H9 (cell line): ENCODE data around the gene VILL. TPM values are rescaled to one million over a fixed set of nuclear protein-coding genes. Genes with fewer than 3 reads are reported as not detected.

Experiments used
- DNase-seq: peaks from one replicate; pipeline ENCODE4 v3.0.0-alpha.2; 2017
- H2AFZ ChIP-seq: one replicate; pipeline ENCODE4 v1.6.1; 2013; ENCODE audit warnings: mild to moderate bottlenecking, low read length, control low read depth, moderate library complexity
- H2AK5ac ChIP-seq: 2 replicates; pipeline ENCODE4 v1.6.1; 2013; ENCODE audit warnings: low read length, control low read depth, mixed read lengths; ENCODE audit not compliant: insufficient read length
- H2BK120ac ChIP-seq: one replicate; pipeline ENCODE4 v1.6.1; 2013; ENCODE audit warnings: low read depth, mild to moderate bottlenecking, low read length, control low read depth, inconsistent platforms; ENCODE audit not compliant: poor library complexity, severe bottlenecking
- H2BK12ac ChIP-seq: 2 replicates; pipeline ENCODE4 v1.6.1; 2013; ENCODE audit warnings: low read length, control low read depth, mixed read lengths, low read depth; ENCODE audit not compliant: insufficient read length
- H2BK15ac ChIP-seq: 2 replicates; pipeline ENCODE4 v1.6.1; 2013; ENCODE audit warnings: low read depth, low read length, control low read depth
- H2BK20ac ChIP-seq: one replicate; pipeline ENCODE4 v1.6.1; 2013; ENCODE audit warnings: low read depth, mild to moderate bottlenecking, low read length, control low read depth, inconsistent platforms; ENCODE audit not compliant: poor library complexity, severe bottlenecking
- H2BK5ac ChIP-seq: 2 replicates; pipeline ENCODE4 v1.6.1; 2013; ENCODE audit warnings: low read length, control low read depth, mixed read lengths; ENCODE audit not compliant: insufficient read length
- H3K14ac ChIP-seq: 2 replicates; pipeline ENCODE4 v1.6.1; 2013; ENCODE audit warnings: low read length, control low read depth; ENCODE audit not compliant: insufficient read depth
- H3K18ac ChIP-seq: 2 replicates; pipeline ENCODE4 v1.6.1; 2013; ENCODE audit warnings: low read depth, mild to moderate bottlenecking, mixed read lengths, low read length, control low read depth; ENCODE audit not compliant: insufficient read length
- H3K23ac ChIP-seq: 2 replicates; pipeline ENCODE4 v1.6.1; 2013; ENCODE audit warnings: low read length, control low read depth, mixed read lengths, low read depth; ENCODE audit not compliant: insufficient read length
- H3K23me2 ChIP-seq: 2 replicates; pipeline ENCODE4 v1.6.1; 2013; ENCODE audit warnings: low read depth, mild to moderate bottlenecking, mixed read lengths, low read length, control low read depth; ENCODE audit not compliant: insufficient read length, poor library complexity, severe bottlenecking
- H3K27ac ChIP-seq: 2 replicates; pipeline ENCODE4 v1.5.1; 2013; ENCODE audit warnings: low read length, control low read depth, mixed read lengths, low read depth; ENCODE audit not compliant: insufficient read length
- H3K27me3 ChIP-seq: 2 replicates; pipeline ENCODE4 v1.6.1; 2013; ENCODE audit warnings: low read length, control low read depth, inconsistent platforms; ENCODE audit not compliant: insufficient read depth
- H3K4ac ChIP-seq: 2 replicates; pipeline ENCODE4 v1.6.1; 2013; ENCODE audit warnings: low read depth, mild to moderate bottlenecking, control low read depth, inconsistent platforms, low read length, moderate library complexity
- H3K4me1 ChIP-seq: 2 replicates; pipeline ENCODE4 v1.6.1; 2013; ENCODE audit warnings: low read length, control low read depth, inconsistent platforms; ENCODE audit not compliant: insufficient read depth
- H3K4me2 ChIP-seq: 2 replicates; pipeline ENCODE4 v1.6.1; 2013; ENCODE audit warnings: low read length, control low read depth, mixed read lengths; ENCODE audit not compliant: insufficient read length, insufficient read depth
- H3K56ac ChIP-seq: 2 replicates; pipeline ENCODE4 v1.6.1; 2013; ENCODE audit warnings: low read depth, mild to moderate bottlenecking, mixed read lengths, low read length, control low read depth; ENCODE audit not compliant: insufficient read length
- H3K79me1 ChIP-seq: 2 replicates; pipeline ENCODE4 v1.6.1; 2013; ENCODE audit warnings: low read depth, mild to moderate bottlenecking, moderate library complexity, low read length, control low read depth, inconsistent platforms; ENCODE audit not compliant: insufficient read depth, poor library complexity, severe bottlenecking
- H3K79me2 ChIP-seq: 2 replicates; pipeline ENCODE4 v1.6.1; 2013; ENCODE audit warnings: low read length, control low read depth, inconsistent platforms; ENCODE audit not compliant: insufficient read depth
- H3K9ac ChIP-seq: 2 replicates; pipeline ENCODE4 v1.6.1; 2013; ENCODE audit warnings: low read length, control low read depth, mixed read lengths; ENCODE audit not compliant: insufficient read length; ENCODE audit errors: extremely low read depth
- H3K9me3 ChIP-seq: one replicate; pipeline ENCODE4 v1.6.1; 2013; ENCODE audit warnings: low read depth, low read length, inconsistent platforms; ENCODE audit not compliant: control insufficient read depth
- H3T11ph ChIP-seq: one replicate; pipeline ENCODE4 v1.6.1; 2013; ENCODE audit warnings: mild to moderate bottlenecking, low read length, control low read depth, inconsistent platforms
- H4K20me1 ChIP-seq: one replicate; pipeline ENCODE4 v1.6.1; 2013; ENCODE audit not compliant: control insufficient read depth, insufficient read length, insufficient read depth
- H4K5ac ChIP-seq: 2 replicates; pipeline ENCODE4 v1.6.1; 2013; ENCODE audit warnings: low read depth, mild to moderate bottlenecking, mixed read lengths, low read length, control low read depth; ENCODE audit not compliant: insufficient read length
- H4K8ac ChIP-seq: replicated peaks from 2 replicates; pipeline ENCODE4 v1.6.1; 2013; ENCODE audit warnings: low read length, control low read depth, mixed read lengths, low read depth; ENCODE audit not compliant: insufficient read length
- H4K91ac ChIP-seq: 2 replicates; pipeline ENCODE4 v1.6.1; 2013; ENCODE audit warnings: low read depth, mild to moderate bottlenecking, moderate library complexity, mixed read lengths, low read length, control low read depth; ENCODE audit not compliant: insufficient read length
- H3K27ac Mint-ChIP-seq, 3 experiments: 2 replicates in 2 of 3; 3 replicates in 1 of 3; pipeline ENCODE4 v1.8.0; 2020 to 2021; ENCODE audit warnings: mixed read lengths in 3 of 3, mild to moderate bottlenecking in 1 of 3, moderate library complexity in 1 of 3
- H3K27me3 Mint-ChIP-seq: 2 replicates; pipeline ENCODE4 v1.8.0; 2021; ENCODE audit warnings: low read depth, mild to moderate bottlenecking, moderate library complexity, mixed read lengths
- H3K36me3 Mint-ChIP-seq, 3 experiments: 2 replicates in 2 of 3; 3 replicates in 1 of 3; pipeline ENCODE4 v1.8.0; 2020 to 2021; ENCODE audit warnings: low read depth in 3 of 3, mixed read lengths in 3 of 3; ENCODE audit not compliant: insufficient read depth in 1 of 3
- H3K4me1 Mint-ChIP-seq, 2 experiments: 2 replicates each; pipeline ENCODE4 v1.8.0; 2020; ENCODE audit warnings: mixed read lengths in 2 of 2
- H3K4me3 Mint-ChIP-seq, 2 experiments: 2 replicates in 1 of 2; 3 replicates in 1 of 2; pipeline ENCODE4 v1.8.0; 2020 to 2021; ENCODE audit warnings: mild to moderate bottlenecking in 2 of 2, mixed read lengths in 2 of 2, moderate library complexity in 1 of 2
- H3K9me3 Mint-ChIP-seq, 2 experiments: 2 replicates in 1 of 2; 3 replicates in 1 of 2; pipeline ENCODE4 v1.8.0; 2020; ENCODE audit warnings: mild to moderate bottlenecking in 2 of 2, mixed read lengths in 2 of 2, moderate library complexity in 1 of 2
- WGBS: extraction: QIAGEN DNeasy Blood & Tissue Kit; methylation state at CpG from one replicate; pipeline ENCODE4 v1.1.7; 2013; ENCODE audit warnings: missing lambda C conversion rate, low lambda C conversion rate, mixed read lengths; ENCODE audit not compliant: insufficient read length; ENCODE audit errors: extremely low coverage; 5-methylcytosine and 5-hydroxymethylcytosine counted together
- total RNA-seq: library from RNA; stranded (reverse); gene quantifications from 2 replicates; pipeline ENCODE4 v1.2.1, GENCODE V29; 2021
- TF ChIP-seq, protein P1 (sequence below): fragments of 200-600 bp; sonication (generic); conservative IDR thresholded peaks from 3 replicates; pipeline ENCODE4 v1.8.0; 2021; ENCODE audit warnings: antibody characterized with exemption, mild to moderate bottlenecking

The VILL gene
- total RNA-seq, 1 experiment from 2014 or later, result 3.2 TPM

DNA sequence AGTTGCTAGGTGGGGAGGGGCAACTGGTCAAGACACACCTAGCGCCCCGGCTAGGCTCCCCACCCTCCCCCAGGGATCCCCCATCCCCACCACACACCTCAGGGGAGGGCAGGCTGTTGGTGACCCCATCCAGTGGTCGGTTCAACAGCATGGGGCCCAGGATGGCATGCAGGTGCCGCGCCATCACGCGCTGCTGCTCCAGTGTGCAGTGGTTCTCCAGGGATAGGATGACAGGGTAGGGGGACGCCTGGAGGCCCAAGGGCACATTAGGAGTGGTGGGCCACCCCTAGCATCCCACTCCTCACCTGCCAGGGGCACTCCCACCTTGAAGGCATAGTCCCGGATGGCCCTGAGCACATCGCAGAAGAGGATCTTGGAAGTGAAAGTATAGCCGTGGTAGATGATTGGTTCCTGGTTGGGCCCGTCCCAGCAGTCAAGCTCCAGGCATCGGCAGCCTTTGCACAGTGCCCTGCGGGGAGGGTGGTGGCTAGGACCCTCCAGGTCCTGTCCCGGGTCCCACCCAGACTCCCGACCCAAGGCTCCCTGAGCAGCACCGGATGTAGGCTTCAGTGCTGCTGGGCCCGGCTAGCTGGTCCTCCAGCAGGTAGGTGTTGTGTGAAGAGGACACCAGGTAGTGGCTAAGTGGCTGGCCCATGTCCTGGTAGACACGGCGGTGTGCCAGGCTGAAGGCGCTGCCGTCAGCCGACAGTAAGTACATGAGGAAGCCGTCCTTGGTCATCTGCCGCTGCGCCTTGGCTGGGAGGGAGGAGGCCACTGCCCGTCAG, 19.4 kb downstream of the VILL start:
- Mint-ChIP-seq H3K36me3 (peaks cover 0 to 24% (median 18%) of the 10 kb centered on the region in 3 experiments; a peak in 6 of 7 replicates), H3K27ac (no peak overlapping the region; a peak in 1 of 7 replicates), H3K4me1 (no peaks in the 10 kb centered on the region), H3K27me3 (no peaks in the 10 kb centered on the region), H3K9me3 (no peaks in the 10 kb centered on the region; a peak in 1 of 5 replicates), H3K4me3 (no peak overlapping the region)
- DNase-seq, result no peak
- Histone ChIP-seq H3K23ac (no peak overlapping the region), H2BK5ac (no peak overlapping the region), H3K18ac (no peak overlapping the region), H2BK120ac (no peak overlapping the region), H2AFZ (no peak overlapping the region), H3K56ac (no peak overlapping the region), H4K5ac (no peak overlapping the region), H2BK12ac (no peak overlapping the region), H3K79me1 (no peaks in the 10 kb centered on the region), H4K91ac (no peak overlapping the region), H3K79me2 (no peaks in the 10 kb centered on the region), H3K14ac (no peak overlapping the region; the same call in 1 of the 2 replicates), H3K9me3 (no peaks in the 10 kb centered on the region), H3K23me2 (no peaks in the 10 kb centered on the region), H2AK5ac (no peak overlapping the region), H3K27ac (no peak overlapping the region), H3K27me3 (no peaks in the 10 kb centered on the region), H3K4me1 (no peaks in the 10 kb centered on the region), H4K8ac (no peak overlapping the region), H3T11ph (no peak overlapping the region), H3K4ac (no peak overlapping the region), H2BK20ac (no peak overlapping the region), H4K20me1 (no peaks in the 10 kb centered on the region), H2BK15ac (no peak overlapping the region), H3K4me2 (no peak overlapping the region), H3K9ac (no peak overlapping the region)
- TF ChIP-seq, protein P1, sequence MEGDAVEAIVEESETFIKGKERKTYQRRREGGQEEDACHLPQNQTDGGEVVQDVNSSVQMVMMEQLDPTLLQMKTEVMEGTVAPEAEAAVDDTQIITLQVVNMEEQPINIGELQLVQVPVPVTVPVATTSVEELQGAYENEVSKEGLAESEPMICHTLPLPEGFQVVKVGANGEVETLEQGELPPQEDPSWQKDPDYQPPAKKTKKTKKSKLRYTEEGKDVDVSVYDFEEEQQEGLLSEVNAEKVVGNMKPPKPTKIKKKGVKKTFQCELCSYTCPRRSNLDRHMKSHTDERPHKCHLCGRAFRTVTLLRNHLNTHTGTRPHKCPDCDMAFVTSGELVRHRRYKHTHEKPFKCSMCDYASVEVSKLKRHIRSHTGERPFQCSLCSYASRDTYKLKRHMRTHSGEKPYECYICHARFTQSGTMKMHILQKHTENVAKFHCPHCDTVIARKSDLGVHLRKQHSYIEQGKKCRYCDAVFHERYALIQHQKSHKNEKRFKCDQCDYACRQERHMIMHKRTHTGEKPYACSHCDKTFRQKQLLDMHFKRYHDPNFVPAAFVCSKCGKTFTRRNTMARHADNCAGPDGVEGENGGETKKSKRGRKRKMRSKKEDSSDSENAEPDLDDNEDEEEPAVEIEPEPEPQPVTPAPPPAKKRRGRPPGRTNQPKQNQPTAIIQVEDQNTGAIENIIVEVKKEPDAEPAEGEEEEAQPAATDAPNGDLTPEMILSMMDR, result no peak
- no CpG with 5 or more reads among the region's 27 CpGs for WGBS
